DMS 273 treated with DMSO at 0.1 percent for 48 hours (cell line): ENCODE measurements around the gene GLI2.
A peak's percentile ranks its signal among the peaks of the same experiment; 100 is the strongest.

ENCODE experiments used
- DNase-seq: peaks from one replicate; lab custom pipeline; 2025; lab: John Stamatoyannopoulos, UW

The GLI2 gene

GRCh38 chr2:120738117-120738516, 2.4 kb downstream of the GLI2 start:
- DNase-seq = no peak

DNA sequence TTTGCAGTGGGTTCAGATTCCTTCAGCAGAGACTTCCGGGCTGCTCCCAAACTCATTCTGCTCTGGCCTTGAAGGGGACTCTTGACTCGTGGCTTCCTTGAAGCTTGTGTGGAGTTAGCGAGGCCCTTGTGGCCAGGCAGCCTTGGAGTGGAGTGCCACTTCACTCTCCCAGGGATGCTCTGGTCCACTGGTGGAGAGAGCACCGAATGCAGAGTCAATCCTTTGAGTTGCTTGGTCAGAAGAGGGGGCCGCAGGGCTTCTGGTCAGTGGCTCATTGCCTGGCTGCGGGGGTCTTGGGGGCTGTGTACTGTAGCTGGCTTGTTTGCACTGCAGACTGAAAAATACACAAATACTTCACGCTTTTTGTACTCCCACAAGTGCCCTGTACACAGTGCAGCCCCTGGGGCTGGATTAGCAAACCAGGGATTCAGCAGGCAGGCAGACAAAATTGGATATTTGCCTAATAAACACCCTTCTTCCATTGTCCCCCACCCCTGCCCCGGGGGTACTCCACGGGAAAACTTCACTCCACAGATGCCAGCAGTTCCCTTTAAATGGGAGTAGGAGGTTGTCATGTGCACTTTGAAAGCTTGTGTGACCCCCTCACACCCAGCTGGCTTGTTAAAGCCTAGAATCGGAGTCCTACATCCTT, 3.2 kb downstream of the GLI2 start:
- no peak for DNase-seq

GRCh38 chr2:120739438-120740090, 3.9 kb downstream of the GLI2 start:
- DNase-seq = no peak

DNA sequence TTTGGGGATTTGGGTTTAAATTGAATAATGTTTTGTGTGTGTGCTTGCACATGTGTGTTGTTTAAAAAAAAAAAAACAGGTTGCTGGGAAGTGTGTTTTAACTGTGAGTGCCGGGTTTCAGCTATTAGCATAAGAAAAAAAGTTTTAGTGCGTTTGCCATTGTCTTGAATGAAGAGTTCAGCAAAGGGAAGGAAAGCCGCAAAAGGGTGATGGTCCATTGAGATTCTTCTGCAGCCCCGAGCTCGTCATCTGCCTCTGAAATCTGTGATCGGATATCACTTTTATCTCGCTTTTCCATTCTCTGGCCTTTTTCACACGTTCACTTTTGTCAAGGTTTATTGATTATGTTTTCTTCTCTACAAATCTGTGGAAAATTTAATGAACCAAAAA, 4.7 kb downstream of the GLI2 start:
- DNase-seq = no peak

- no peak for DNase-seq
Observed at GRCh38 chr2:120740765-120741524, 5.3 kb downstream of the GLI2 start.

DNA sequence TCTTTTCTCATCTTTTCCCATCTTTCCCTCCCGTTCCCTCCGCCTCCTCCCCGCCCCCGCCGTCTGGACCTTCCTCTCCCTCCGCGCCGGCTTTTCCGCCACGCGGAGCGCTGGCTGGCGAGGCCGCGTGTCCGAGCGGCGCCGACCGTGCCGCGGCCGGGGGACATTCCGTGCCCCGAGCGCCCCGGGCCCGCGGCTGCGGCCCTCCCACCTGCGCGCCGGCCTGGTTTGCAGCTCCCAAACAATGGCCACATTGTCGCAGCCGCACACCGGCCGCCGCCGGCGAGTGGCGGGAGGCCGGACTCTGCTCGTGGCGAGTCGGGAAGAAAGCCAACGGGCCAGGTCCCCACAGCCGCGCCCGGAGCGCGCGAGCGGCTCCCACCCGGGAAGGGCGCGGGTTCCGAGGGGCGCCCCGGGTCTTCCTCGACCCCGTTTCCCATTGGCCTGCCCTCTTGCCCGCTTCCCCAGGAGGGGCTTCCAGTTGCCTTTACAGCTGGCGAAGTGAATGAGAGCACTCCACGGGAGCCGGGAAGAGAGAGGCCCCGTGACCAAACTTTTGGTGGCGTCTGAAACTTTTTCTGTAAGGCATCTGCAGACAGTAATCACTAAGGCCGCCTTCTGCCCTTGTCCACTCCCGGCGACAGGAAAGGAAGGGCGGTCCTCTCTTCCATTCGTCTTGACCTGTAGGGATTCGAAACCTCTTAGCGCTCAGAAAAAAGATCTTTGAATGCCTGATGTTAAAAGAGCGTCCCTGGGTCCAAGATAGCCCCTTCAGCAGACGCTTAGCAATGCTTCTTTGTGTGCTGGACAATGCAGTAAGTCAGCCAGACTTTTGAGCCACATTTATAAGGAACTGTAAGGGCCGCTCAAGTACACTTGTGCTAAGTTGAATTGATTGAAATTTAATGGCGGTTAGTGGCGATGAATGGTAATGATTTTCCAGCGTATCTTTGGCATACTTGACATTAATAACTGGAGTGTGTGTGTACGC, 6.2 kb downstream of the GLI2 start:
- DNase-seq = no peak

DNA sequence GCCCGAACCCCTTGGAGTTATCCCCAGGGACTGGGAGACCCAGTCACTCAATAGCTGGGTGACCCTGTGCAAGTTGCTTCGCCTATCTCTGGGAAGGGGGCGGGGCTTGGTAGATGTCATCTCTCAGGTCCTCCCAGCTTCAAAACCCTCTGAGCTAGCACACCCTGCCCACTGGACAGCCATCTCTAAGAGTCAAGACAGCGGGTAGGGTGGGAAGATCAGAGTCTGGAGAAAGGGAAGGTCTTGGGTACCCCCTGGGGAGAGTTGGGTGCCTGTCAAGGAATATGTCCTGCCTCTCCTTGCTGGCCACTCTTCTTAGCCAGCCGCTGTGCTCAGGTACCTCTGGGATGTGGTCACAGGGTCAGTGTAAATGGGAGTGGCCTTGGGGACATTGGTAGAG, 8.0 kb downstream of the GLI2 start:
- no peak for DNase-seq

- DNase-seq = no peak
Observed at GRCh38 chr2:120744817-120745216, 9.1 kb downstream of the GLI2 start.

DNA sequence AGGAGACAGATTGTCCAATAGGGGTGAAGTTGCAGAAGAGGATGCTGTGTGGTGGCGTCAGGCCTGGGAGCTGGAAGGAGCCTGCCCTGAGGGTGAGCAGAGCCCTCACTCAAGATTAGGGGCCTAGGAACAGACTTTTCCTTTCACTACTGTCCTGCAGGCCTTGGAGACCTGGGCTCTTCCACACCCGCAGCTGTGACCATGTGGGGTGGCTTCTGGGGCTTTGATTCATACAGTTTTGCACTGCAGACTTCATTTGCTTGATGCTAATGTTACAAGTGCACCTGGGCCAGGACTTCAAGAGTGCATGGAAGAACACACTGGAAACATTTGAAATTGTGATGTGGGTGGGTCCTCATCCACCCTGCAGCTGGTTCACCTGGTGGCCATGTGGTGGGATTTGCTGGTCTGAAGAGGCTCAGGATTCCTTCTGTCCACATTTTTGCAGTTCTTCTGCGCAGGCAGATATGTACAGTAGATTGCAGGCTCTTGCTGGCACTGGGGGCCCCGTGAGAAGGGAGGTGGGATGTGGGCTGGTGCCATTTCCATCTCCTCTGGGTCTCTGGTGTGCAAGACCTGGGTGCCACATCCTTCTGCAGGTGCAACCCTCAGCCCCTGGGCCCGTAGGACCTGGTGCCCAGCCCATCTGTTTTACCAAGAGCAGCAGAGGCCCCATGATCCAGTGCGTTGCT, 9.9 kb downstream of the GLI2 start:
- DNase-seq = no peak

GRCh38 chr2:120746144-120746543, 10.5 kb downstream of the GLI2 start:
- no peak for DNase-seq

DNA sequence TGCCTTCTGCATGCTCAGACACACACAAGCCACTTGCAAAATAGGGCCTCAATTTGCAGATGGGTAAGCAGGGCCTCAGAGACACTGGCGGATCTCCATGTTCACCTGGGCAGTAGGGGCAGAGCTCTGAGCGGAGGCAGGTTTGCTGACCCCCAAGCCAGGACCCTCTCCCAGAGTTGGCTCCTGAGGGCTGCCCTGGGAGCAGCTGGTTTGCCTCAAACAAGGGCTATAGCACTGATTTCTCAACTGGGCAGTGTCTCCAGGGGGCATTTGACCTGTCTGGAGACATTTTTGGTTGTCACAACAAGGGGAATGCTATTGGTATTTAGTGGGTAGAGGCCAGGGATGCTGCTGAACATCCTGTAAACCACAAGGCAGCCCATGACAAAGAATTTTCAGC, 11.6 kb downstream of the GLI2 start:
- no peak for DNase-seq

GRCh38 chr2:120747706-120748105, 12.0 kb downstream of the GLI2 start:
- peak; percentile 9 for DNase-seq

GRCh38 chr2:120748310-120748709, 12.6 kb downstream of the GLI2 start:
- DNase-seq = no peak

- no peak for DNase-seq
Observed at GRCh38 chr2:120748741-120749140, 13.1 kb downstream of the GLI2 start.

GRCh38 chr2:120749506-120750431, 14.1 kb downstream of the GLI2 start:
- DNase-seq = no peak

- DNase-seq = no peak
Observed at GRCh38 chr2:120750488-120751210, 15.0 kb downstream of the GLI2 start.

DNA sequence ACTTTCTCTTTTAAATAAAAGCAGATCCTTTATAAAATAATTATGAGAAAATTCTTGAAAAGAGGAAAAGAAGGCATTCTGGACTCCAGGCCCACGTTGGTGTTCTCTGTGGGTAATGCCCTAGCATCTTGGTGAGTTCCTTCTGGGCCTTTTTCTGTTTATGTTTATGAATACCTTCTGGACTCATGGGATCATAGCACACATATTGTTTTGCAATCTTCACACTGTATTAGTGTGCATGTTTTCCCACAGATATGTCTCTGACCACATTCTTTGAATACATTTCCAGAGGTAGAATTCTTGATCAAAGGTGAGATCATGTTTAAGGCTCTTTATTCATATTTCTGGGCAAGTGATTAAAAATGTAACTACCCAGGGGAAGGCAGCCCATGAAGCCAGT, 15.9 kb downstream of the GLI2 start:
- no peak for DNase-seq

GRCh38 chr2:120754067-120754960, 18.6 kb downstream of the GLI2 start:
- DNase-seq = no peak
